IPS-NIHi11 (cell line): Measurements from ENCODE around the gene ZNF230.

Source experiments
- DNase-seq: peaks from one replicate; pipeline ENCODE4 v3.0.0; 2012; ENCODE audit warnings: mixed read lengths, low spot score

The ZNF230 gene

DNA sequence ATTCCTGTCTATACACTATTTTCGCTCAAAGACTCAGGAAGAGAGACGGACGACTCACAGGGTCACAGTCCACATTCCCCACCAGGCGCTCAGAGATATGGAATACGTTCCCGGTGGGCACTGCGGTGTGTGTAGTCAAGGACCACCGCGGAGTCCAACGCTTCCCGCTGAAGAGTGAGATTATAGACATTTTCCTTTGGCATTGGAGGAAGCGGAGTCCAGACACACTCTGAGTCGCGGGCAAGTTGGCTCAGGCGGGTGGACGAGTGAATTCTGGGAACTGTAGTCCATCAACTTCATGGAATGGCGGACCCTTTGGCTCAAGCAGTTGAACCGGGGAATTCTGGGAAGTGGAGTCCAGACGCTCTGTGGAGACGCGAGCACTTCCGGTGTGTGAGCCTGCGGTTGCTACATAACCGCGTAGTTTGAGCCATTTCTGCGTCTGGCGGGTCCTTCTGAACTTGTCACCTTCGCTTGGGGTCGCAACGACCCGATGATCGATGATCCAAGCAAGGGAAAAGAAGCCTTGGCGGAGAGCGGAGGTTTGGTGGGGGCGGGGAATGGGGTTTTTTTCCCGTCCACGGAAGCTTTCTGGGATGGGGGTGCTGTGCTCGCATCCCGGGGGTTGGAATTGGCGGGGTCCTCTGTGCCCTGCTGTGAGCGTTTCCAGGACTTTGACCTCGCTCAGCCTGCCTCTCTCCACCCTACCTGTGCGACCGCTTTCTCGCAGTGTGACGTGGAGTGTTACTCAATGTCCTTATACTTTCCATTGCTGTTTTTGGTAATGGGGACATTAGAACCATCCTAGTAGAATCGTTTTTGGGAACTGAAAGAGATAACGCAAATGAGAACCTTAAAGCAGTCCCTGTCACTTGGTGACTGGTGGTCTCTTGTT is at the start of gene ZNF230:
Gene ZNF230, plus strand, starts transcription at position 392 of the 895 bp plus-strand sequence. CDS start 4,122 bp downstream, outside the sequence.
- peak; percentile 91 for DNase-seq

- no peak for DNase-seq
Measured at GRCh38 chr19:43956827-43957226, 45.9 kb upstream of the ZNF230 start.

GRCh38 chr19:43957891-43958290 is 44.9 kb upstream of the ZNF230 start:
- no peak for DNase-seq

DNA sequence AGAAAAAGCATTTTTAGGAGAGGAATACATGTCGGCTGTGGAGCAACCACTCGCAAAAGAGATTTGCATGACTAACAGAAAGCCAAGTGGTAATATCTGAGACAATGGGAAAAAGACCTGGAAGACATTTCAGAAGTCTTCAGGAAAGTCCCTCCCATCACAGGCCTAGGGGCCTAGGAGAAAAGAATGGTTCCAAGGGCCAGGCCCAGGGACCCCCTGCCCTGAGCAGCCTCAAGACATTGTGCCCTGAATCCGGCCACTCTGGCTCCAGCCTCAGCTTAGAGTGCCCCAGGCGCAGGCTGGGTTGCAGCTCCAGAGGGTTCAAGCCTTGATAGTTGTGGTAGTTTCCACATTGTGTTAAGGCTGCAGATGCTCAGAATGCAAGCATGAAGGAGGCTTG is 42.3 kb upstream of the ZNF230 start:
- no peak for DNase-seq

DNA sequence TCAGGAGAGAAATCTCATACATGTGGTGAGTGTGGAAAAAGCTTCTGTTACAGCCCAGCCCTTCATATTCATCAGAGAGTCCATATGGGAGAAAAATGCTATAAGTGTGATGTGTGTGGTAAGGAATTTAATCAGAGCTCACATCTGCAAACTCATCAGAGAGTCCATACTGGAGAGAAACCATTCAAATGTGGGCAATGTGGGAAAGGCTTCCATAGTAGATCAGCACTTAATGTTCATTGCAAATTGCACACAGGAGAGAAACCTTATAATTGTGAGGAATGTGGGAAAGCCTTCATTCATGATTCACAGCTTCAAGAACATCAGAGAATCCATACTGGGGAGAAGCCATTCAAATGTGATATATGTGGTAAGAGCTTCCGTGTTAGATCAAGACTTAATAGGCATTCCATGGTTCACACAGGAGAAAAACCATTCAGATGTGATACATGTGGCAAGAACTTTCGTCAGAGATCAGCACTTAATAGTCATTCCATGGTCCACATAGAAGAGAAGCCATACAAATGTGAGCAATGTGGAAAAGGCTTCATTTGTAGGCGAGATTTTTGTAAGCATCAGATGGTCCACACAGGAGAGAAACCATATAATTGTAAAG is 36.6 kb upstream of the ZNF230 start:
- DNase-seq, result no peak

DNA sequence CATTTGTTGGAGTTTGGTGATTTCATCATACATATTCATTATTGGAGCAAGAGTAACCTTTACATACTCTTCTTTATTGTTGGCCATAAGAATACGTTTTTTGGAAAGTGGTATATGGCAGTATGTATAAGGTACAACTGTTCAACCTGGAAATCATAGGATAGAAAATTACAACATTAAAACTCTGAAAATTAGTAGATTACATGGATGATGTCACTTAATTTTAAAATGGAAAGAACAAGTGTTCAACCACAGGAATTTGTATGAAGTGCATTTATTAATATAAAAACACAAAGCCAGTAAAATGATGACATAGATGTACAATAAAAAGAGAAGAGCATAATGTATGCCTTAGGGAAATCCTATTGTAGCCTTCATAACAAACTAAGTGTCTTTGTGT is 26.0 kb upstream of the ZNF230 start:
- no peak for DNase-seq

DNA sequence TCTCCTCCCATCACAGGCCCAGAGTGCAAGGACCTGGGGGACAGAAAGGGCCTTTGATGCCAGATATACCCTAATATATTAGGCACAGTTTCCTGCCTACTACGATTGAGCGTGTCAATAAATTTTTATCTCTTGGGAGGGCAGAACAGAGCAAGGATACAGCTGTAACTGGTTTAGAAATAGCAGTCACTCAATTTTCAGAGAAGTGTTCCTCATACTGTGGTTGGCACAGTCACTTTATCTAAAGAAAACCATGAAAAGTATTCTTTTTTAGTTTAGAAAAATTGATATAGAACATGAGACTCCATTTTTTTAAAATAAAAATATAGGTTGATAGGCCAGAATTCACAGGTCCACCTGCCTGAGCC is 19.2 kb upstream of the ZNF230 start:
- DNase-seq, result no peak

DNA sequence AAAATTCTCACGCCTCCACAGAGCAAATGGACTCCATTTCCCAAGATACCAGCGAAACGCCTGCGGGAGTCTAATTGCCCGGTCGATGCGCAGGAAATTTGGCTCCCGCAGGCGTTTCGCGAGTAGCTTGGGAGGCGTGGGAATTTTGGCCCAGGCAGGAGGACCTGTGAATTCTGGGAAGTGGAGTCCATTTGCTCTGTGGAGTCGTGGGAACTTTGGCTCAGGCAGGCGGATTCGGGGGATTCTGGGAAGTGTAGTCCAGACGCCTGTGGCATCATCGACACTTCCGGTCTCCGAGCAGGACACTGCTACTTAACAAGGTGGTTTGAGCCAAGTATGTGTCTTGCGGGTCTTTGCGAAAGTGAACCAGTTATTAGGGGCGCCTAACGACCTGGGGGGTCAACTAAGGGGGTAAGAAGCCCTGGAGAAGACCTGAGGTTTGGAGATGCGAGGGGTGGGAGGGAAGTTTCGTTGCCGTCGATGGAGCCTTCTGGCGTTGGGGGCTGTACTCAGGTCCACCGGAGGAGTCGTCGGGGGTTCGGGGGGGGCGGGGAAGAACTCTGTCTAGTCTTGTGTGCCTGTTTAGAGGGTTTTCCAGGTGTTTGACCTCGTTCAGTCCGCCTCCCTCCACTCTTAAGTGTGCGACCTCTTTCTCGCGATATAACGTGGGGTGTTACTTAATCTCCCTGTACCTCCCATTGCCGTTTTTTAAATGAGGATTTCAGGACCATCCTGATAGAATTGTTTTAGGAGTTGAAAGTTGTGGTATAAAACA is 18.7 kb upstream of the ZNF230 start, which contains the start of gene ZNF155:
Gene ZNF155, plus strand, starts transcription at position 277 of the 775 bp plus-strand sequence. CDS start 4,356 bp downstream, outside the sequence.
- DNase-seq, result peak; percentile 90

- peak; percentile 10 for DNase-seq
Measured at GRCh38 chr19:43984687-43985000, 18.1 kb upstream of the ZNF230 start.

- no peak for DNase-seq
Measured at GRCh38 chr19:43997631-43998290, 5.0 kb upstream of the ZNF230 start.

DNA sequence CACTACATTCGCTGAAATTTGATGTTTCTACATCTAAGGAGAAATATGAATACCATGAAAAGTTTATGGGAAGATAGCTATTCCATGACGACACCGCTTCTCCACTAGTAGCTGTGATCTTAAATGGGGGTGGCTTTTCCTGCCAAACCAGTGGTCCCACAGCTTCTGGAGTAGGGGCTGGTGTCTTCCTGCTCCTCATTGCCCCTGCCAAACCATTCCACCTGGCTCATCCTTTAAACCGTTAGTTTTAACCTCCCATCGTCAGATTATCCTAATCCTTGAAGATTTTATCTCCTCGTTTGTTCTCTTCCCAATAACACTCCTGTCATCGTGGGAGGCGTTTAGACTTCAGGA is 568 bp upstream of the ZNF230 start:
- no peak for DNase-seq

DNA sequence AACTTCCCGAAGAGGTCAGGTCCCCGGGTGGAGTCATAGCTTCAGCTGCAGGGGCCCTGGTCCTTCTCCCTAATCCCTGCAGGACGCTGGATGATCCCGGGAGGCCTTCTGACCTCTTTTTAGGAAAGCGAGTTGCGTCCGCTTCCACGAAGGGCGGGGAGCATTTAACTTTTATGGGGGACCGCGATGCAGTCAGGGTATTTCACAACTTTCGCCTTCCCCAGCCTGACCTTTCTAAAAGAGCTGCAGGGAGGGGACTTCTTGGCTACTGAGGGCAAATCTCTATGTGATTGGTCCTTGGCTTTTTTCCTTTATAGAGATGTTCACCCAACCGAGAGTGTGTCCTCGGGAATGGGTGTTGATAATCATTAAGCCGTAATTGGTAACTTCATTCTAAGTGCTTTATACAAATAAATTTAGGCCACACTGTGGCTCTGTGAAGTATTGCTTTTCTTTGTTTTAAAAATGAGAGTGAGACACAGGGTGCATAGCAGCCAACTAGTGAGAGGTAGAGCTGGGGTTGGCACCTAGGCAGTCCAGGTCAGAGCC is 778 bp downstream of the ZNF230 start:
- DNase-seq, result peak; percentile 12

DNA sequence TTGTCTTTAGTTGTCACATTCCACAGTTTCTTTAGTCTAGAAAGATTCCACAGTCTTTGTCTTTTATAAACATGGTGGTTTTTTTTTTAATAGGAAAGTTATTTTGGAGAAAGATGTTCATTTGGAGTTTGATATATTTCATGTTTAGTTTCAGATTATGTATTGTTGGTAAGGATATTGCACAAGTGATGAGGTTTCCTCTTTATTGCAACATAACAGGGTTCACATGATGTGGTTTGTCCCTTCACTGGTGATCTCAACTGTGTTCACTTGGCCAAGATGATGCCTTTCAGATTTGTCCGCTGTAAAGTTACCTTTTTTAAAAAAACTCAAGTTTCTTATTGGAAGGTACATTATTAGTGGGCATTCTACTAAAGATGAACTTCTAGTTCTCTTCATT is 3.2 kb downstream of the ZNF230 start:
- no peak for DNase-seq

DNA sequence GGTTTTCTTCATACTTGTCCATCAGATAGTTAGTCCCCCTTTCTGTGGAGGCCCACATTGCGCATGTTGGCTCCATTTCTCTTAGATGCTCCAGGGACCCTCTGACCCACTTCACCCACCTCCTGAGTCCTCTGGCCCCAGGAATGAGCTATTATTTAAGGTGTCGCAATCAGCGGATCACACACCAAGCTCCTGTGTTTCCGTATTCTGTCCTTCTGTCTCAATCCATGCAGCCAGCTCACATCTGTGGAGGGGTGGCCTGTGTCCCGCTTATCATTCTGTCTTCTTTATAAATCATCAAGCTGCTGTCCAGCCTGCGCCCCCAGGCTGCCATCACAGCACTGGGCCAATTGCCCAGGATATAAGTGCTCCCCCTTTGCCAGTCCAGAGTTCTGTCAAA is 4.7 kb downstream of the ZNF230 start:
- no peak for DNase-seq

DNA sequence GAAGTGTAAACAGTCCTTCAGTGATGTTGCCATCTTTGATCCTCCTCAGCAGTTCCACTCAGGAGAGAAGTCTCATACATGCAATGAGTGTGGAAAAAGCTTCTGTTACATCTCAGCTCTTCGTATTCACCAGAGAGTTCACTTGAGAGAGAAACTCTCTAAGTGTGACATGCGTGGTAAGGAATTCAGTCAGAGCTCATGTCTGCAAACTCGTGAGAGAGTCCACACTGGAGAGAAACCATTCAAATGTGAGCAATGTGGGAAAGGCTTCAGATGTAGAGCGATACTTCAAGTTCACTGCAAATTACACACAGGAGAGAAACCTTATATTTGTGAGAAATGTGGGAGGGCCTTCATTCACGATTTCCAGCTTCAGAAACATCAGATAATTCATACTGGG is 7.7 kb downstream of the ZNF230 start:
- DNase-seq, result no peak

GRCh38 chr19:44019498-44019897 is 16.7 kb downstream of the ZNF230 start:
- DNase-seq, result no peak

GRCh38 chr19:44021221-44021620 is 18.5 kb downstream of the ZNF230 start:
- no peak for DNase-seq

GRCh38 chr19:44024900-44025216 is 22.1 kb downstream of the ZNF230 start:
- DNase-seq, result no peak

DNA sequence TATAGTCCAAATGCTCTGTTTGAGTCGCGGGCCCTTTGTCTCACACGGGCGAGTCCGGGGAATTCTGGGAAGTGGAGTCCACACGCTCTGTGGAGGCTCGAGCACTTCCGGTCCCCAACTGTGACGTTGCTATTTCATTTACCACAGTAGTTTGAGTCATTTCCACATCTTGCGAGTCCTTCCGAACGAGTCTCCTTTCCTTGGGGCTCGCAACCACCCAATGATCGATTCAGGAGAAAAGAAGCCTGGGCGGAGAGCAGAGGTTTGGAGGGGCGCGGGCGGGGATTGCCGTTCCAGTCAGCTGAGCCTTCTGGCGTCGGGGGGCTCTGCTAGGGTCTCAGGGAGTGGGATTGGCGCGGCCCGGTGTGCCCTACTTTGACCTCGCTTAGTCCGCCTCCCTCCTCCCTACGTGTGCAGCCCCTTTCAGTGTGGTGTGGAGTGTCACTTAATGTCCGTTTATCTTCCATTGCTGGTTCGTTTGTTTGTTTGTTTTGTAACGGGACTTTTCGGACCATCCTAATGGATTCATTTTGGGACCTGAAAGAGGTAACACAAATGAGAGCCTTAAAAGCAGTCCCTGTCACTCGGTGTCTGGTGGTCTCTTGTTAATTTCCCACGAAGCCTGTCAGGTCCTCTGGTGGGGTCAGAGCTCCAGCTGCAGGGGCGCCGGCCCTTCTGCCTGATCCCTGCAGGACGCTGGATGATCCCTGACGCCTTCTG is 22.6 kb downstream of the ZNF230 start, which contains the start of gene ZNF222:
Gene ZNF222, plus strand, starts transcription at position 163 of the 720 bp plus-strand sequence. Its CDS starts 58 bp downstream, at position 221.
- peak; percentile 79 for DNase-seq

DNA sequence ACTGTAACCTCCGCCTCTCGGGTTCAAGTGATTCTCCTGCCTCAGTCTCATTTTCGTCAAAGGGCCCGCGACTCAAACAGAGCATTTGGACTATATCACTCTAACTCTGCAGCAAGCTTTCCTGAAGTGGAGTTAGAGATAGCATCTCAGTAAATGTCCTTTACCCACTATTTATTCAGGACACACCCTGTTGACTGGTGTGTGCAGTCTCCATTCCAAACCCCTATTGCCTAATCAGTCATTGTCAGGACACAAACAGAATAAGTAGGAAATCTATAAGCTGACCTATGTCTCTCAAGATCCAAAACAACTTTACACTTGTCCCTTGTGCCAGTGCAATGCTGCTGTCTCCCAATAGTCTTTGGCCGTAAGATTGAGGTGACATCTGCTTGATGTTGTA is 23.9 kb downstream of the ZNF230 start:
- no peak for DNase-seq

- DNase-seq, result no peak
Measured at GRCh38 chr19:44032001-44032610, 29.3 kb downstream of the ZNF230 start.
